ENCODE results near the gene MAN2B2. TPM values are rescaled to one million over a fixed set of nuclear protein-coding genes. Genes with fewer than 3 reads are reported as not detected.

The MAN2B2 gene
- total RNA-seq, 1 experiment from 2014 or later = 5.9 TPM

GRCh38 chr4:6532102-6532501 is 42.9 kb upstream of the MAN2B2 start:
- H2BK15ac ChIP-seq (ENCODE audit: low read depth, low read length) = no peak overlapping the region
- no peaks in the 10 kb centered on the region for H3K23me2 ChIP-seq (ENCODE audit: insufficient read length, low read depth, low read length, poor library complexity, severe bottlenecking)
- H2BK12ac ChIP-seq (ENCODE audit: insufficient read length, low read depth, low read length) = no peak overlapping the region
- H3T11ph ChIP-seq (ENCODE audit: low read length) = no peak overlapping the region
- H3K9me3 Mint-ChIP-seq = peaks cover 0 to 4% of the 10 kb centered on the region in 2 experiments; a peak in 1 of 5 replicates
- H3K4me3 Mint-ChIP-seq = no peak overlapping the region
- no peak overlapping the region for H3K4ac ChIP-seq (ENCODE audit: low read depth, low read length)
- no peak overlapping the region for H4K91ac ChIP-seq (ENCODE audit: insufficient read length, low read depth, low read length)
- H3K27ac ChIP-seq (ENCODE audit: insufficient read length, low read depth, low read length) = no peak overlapping the region
- no peak overlapping the region for H3K18ac ChIP-seq (ENCODE audit: insufficient read length, low read depth, low read length)
- no peak overlapping the region for H3K4me2 ChIP-seq (ENCODE audit: insufficient read depth, insufficient read length, low read length)
- no peak overlapping the region for H4K5ac ChIP-seq (ENCODE audit: insufficient read length, low read depth, low read length)
- DNase-seq = no peak
- H3K36me3 Mint-ChIP-seq (ENCODE audit: insufficient read depth in 1 of 3, low read depth in 3 of 3) = no peaks in the 10 kb centered on the region; a peak in 1 of 7 replicates
- H3K9ac ChIP-seq (ENCODE audit: extremely low read depth, insufficient read length, low read length) = no peak overlapping the region
- WGBS (ENCODE audit: extremely low coverage, insufficient read length, low lambda C conversion rate) = no CpG with 5 or more reads among the region's 3 CpGs
- H2BK120ac ChIP-seq (ENCODE audit: low read depth, low read length, poor library complexity, severe bottlenecking) = no peak overlapping the region
- H3K9me3 ChIP-seq (ENCODE audit: control insufficient read depth, low read depth, low read length) = no peaks in the 10 kb centered on the region
- no peaks in the 10 kb centered on the region for H4K20me1 ChIP-seq (ENCODE audit: control insufficient read depth, insufficient read depth, insufficient read length)
- H3K27me3 ChIP-seq (ENCODE audit: insufficient read depth, low read length) = 0 out of 2 replicates have a peak, but pooled peaks cover 2% of the 10 kb centered on the region
- H3K79me1 ChIP-seq (ENCODE audit: insufficient read depth, low read depth, low read length, poor library complexity, severe bottlenecking) = no peaks in the 10 kb centered on the region
- no peak overlapping the region for H2BK5ac ChIP-seq (ENCODE audit: insufficient read length, low read length)
- no peak overlapping the region for H3K27ac Mint-ChIP-seq
- no peak overlapping the region; the same call in 1 of the 2 replicates for H3K14ac ChIP-seq (ENCODE audit: insufficient read depth, low read length)
- no peak overlapping the region for H2AFZ ChIP-seq (ENCODE audit: low read length)
- H3K4me1 Mint-ChIP-seq = peaks cover 9 to 15% of the 10 kb centered on the region in 2 experiments
- no peaks in the 10 kb centered on the region for H3K79me2 ChIP-seq (ENCODE audit: insufficient read depth, low read length)
- TF ChIP-seq CTCF (conservative IDR thresholded peaks at IDR 0.05) = no peak
- no peak overlapping the region for H4K8ac ChIP-seq (replicated peaks; ENCODE audit: insufficient read length, low read depth, low read length)
- no peak overlapping the region for H2AK5ac ChIP-seq (ENCODE audit: insufficient read length, low read length)
- H3K4me1 ChIP-seq (ENCODE audit: insufficient read depth, low read length) = no peaks in the 10 kb centered on the region
- H3K56ac ChIP-seq (ENCODE audit: insufficient read length, low read depth, low read length) = no peak overlapping the region
- H3K27me3 Mint-ChIP-seq (ENCODE audit: low read depth) = peaks cover 10% of the 10 kb centered on the region
- no peak overlapping the region for H2BK20ac ChIP-seq (ENCODE audit: low read depth, low read length, poor library complexity, severe bottlenecking)
- H3K23ac ChIP-seq (ENCODE audit: insufficient read length, low read depth, low read length) = no peak overlapping the region

All from H9 (cell line).